ENCODE results near the gene TTC33. TPM values are rescaled to one million over a fixed set of nuclear protein-coding genes. Genes with fewer than 3 reads are reported as not detected.

The TTC33 gene
- total RNA-seq, 3 donors from 2014 or later (not counting 1 experiment from before 2014, with no cell fraction given) = 7.3 to 11.4 (median 10.0) TPM

GRCh38 chr5:40655138-40655537, 100.6 kb downstream of the TTC33 start:
- Histone ChIP-seq H3K4me3 (ENCODE audit: low read length) (no peak overlapping the region), H3K27ac (ENCODE audit: low read length) (no peak overlapping the region), H3K36me3 (ENCODE audit: control insufficient read depth, insufficient read depth, low read length) (no peaks in the 10 kb centered on the region), H3K4me1 (ENCODE audit: control insufficient read depth, insufficient read depth, low read length) (peaks cover 20% of the 10 kb centered on the region), H3K9me3 (ENCODE audit: control insufficient read depth, insufficient read depth, low read length) (no peaks in the 10 kb centered on the region), H3K27me3 (ENCODE audit: control insufficient read depth, insufficient read depth, low read length) (no peaks in the 10 kb centered on the region)
- intact Hi-C loops (cut with micrococcal nuclease) = no loop called here
- DNase-seq (peak in 1 of 2 donors; percentile 36), ATAC-seq (no peak)
- no peaks in the 10 kb centered on the region for H3K27me3 Mint-ChIP-seq (ENCODE audit: low read depth in 2 of 2)
- no peaks in the 10 kb centered on the region for H3K36me3 Mint-ChIP-seq
- H3K4me3 Mint-ChIP-seq = peak overlapping the region; percentile 14
- 45% methylated on average over 2 of the region's 2 CpGs for WGBS (ENCODE audit: insufficient coverage)
- peaks cover 38 to 39% of the 10 kb centered on the region in 2 donors for H3K4me1 Mint-ChIP-seq
- no peaks in the 10 kb centered on the region for H3K9me3 Mint-ChIP-seq
- H3K27ac Mint-ChIP-seq = no peak overlapping the region
- TF ChIP-seq CTCF (IDR thresholded peaks at IDR 0.05) = no peak

- intact Hi-C loops (cut with micrococcal nuclease) = no loop called here
- WGBS (ENCODE audit: insufficient coverage) = 100% methylated on average over 2 of the region's 4 CpGs
- no peak for TF ChIP-seq CTCF (IDR thresholded peaks at IDR 0.05)
- no peaks in the 10 kb centered on the region for H3K27me3 ChIP-seq (ENCODE audit: control insufficient read depth, insufficient read depth, low read length)
- DNase-seq (no peak), ATAC-seq (no peak)
- Mint-ChIP-seq H3K27me3 (ENCODE audit: low read depth in 2 of 2) (no peaks in the 10 kb centered on the region), H3K27ac (peak overlapping the region; percentile 10 to 89), H3K4me3 (peak overlapping the region; percentile 14), H3K9me3 (no peaks in the 10 kb centered on the region), H3K36me3 (no peaks in the 10 kb centered on the region), H3K4me1 (peaks cover 44 to 45% of the 10 kb centered on the region in 2 donors)
- H3K36me3 ChIP-seq (ENCODE audit: control insufficient read depth, insufficient read depth, low read length) = no peaks in the 10 kb centered on the region
- no peak overlapping the region for H3K4me3 ChIP-seq (ENCODE audit: low read length)
- H3K27ac ChIP-seq (ENCODE audit: low read length) = peak overlapping the region; percentile 23
- H3K9me3 ChIP-seq (ENCODE audit: control insufficient read depth, insufficient read depth, low read length) = no peaks in the 10 kb centered on the region
- peaks cover 25% of the 10 kb centered on the region for H3K4me1 ChIP-seq (ENCODE audit: control insufficient read depth, insufficient read depth, low read length)
Observed at GRCh38 chr5:40654377-40654991, 101.3 kb downstream of the TTC33 start.

- H3K36me3 ChIP-seq (ENCODE audit: control insufficient read depth, insufficient read depth, low read length) = no peaks in the 10 kb centered on the region
- peak overlapping the region; percentile 1 for H3K27ac ChIP-seq (ENCODE audit: low read length)
- 46% methylated on average over 4 of the region's 4 CpGs for WGBS (ENCODE audit: insufficient coverage)
- H3K9me3 ChIP-seq (ENCODE audit: control insufficient read depth, insufficient read depth, low read length) = no peaks in the 10 kb centered on the region
- TF ChIP-seq CTCF (IDR thresholded peaks at IDR 0.05) = no peak
- H3K4me1 Mint-ChIP-seq = peaks cover 47 to 51% of the 10 kb centered on the region in 2 donors
- peak overlapping the region; percentile 10 to 89 for H3K27ac Mint-ChIP-seq
- DNase-seq (peak in 1 of 2 donors; percentile 50), ATAC-seq (peak; percentile 30 to 59 (median 48))
- no peaks in the 10 kb centered on the region for H3K27me3 Mint-ChIP-seq (ENCODE audit: low read depth in 2 of 2)
- no peak overlapping the region for H3K4me3 ChIP-seq (ENCODE audit: low read length)
- peak overlapping the region; percentile 56 for H3K4me3 Mint-ChIP-seq
- H3K27me3 ChIP-seq (ENCODE audit: control insufficient read depth, insufficient read depth, low read length) = no peaks in the 10 kb centered on the region
- no peaks in the 10 kb centered on the region for H3K9me3 Mint-ChIP-seq
- H3K36me3 Mint-ChIP-seq = no peaks in the 10 kb centered on the region
- peaks cover 25% of the 10 kb centered on the region for H3K4me1 ChIP-seq (ENCODE audit: control insufficient read depth, insufficient read depth, low read length)
- intact Hi-C loops (cut with micrococcal nuclease) = no loop called here
Observed at GRCh38 chr5:40653221-40654022, 102.3 kb downstream of the TTC33 start.
